ENCODE results near the gene TSPEAR.

The TSPEAR gene

GRCh38 chr21:44471996-44472395 is 239.4 kb downstream of the TSPEAR start:
- Mint-ChIP-seq H3K9me3 (no peaks in the 10 kb centered on the region), H3K4me3 (no peak overlapping the region), H3K4me1 (ENCODE audit: low read depth) (no peaks in the 10 kb centered on the region), H3K36me3 (ENCODE audit: low read depth) (no peaks in the 10 kb centered on the region), H3K27ac (no peak overlapping the region), H3K27me3 (ENCODE audit: low read depth) (peaks cover 3% of the 10 kb centered on the region)

- no peaks in the 10 kb centered on the region for H3K9me3 Mint-ChIP-seq
- H3K27me3 Mint-ChIP-seq (ENCODE audit: low read depth) = peaks cover 3% of the 10 kb centered on the region
- H3K4me1 Mint-ChIP-seq (ENCODE audit: low read depth) = no peaks in the 10 kb centered on the region
- H3K27ac Mint-ChIP-seq = no peak overlapping the region
- H3K4me3 Mint-ChIP-seq = no peak overlapping the region
- no peaks in the 10 kb centered on the region for H3K36me3 Mint-ChIP-seq (ENCODE audit: low read depth)
Measured at GRCh38 chr21:44471341-44471740, 240.0 kb downstream of the TSPEAR start.

- H3K27me3 Mint-ChIP-seq (ENCODE audit: low read depth) = peaks cover 3% of the 10 kb centered on the region
- no peaks in the 10 kb centered on the region for H3K4me1 Mint-ChIP-seq (ENCODE audit: low read depth)
- no peaks in the 10 kb centered on the region for H3K9me3 Mint-ChIP-seq
- H3K4me3 Mint-ChIP-seq = no peak overlapping the region
- H3K27ac Mint-ChIP-seq = no peak overlapping the region
- H3K36me3 Mint-ChIP-seq (ENCODE audit: low read depth) = no peaks in the 10 kb centered on the region
Measured at GRCh38 chr21:44467859-44468195, 243.5 kb downstream of the TSPEAR start.

GRCh38 chr21:44466996-44467858 is 244.1 kb downstream of the TSPEAR start:
- no peak overlapping the region for H3K4me3 Mint-ChIP-seq
- no peaks in the 10 kb centered on the region for H3K4me1 Mint-ChIP-seq (ENCODE audit: low read depth)
- H3K27me3 Mint-ChIP-seq (ENCODE audit: low read depth) = peaks cover 2% of the 10 kb centered on the region
- H3K36me3 Mint-ChIP-seq (ENCODE audit: low read depth) = no peaks in the 10 kb centered on the region
- no peak overlapping the region for H3K27ac Mint-ChIP-seq
- no peaks in the 10 kb centered on the region for H3K9me3 Mint-ChIP-seq

GRCh38 chr21:44466351-44466954 is 244.9 kb downstream of the TSPEAR start:
- Mint-ChIP-seq H3K9me3 (no peaks in the 10 kb centered on the region), H3K4me1 (ENCODE audit: low read depth) (no peaks in the 10 kb centered on the region), H3K27ac (no peak overlapping the region), H3K27me3 (ENCODE audit: low read depth) (no peaks in the 10 kb centered on the region), H3K36me3 (ENCODE audit: low read depth) (no peaks in the 10 kb centered on the region), H3K4me3 (no peak overlapping the region)

- Mint-ChIP-seq H3K36me3 (ENCODE audit: low read depth) (no peaks in the 10 kb centered on the region), H3K4me3 (no peak overlapping the region), H3K27ac (no peak overlapping the region), H3K27me3 (ENCODE audit: low read depth) (no peaks in the 10 kb centered on the region), H3K9me3 (no peaks in the 10 kb centered on the region), H3K4me1 (ENCODE audit: low read depth) (no peaks in the 10 kb centered on the region)
Measured at GRCh38 chr21:44464351-44464750, 247.0 kb downstream of the TSPEAR start.

- H3K27ac Mint-ChIP-seq = no peak overlapping the region
- no peaks in the 10 kb centered on the region for H3K4me1 Mint-ChIP-seq (ENCODE audit: low read depth)
- H3K4me3 Mint-ChIP-seq = no peak overlapping the region
- H3K36me3 Mint-ChIP-seq (ENCODE audit: low read depth) = no peaks in the 10 kb centered on the region
- H3K9me3 Mint-ChIP-seq = no peaks in the 10 kb centered on the region
- H3K27me3 Mint-ChIP-seq (ENCODE audit: low read depth) = no peaks in the 10 kb centered on the region
Measured at GRCh38 chr21:44463724-44464123, 247.6 kb downstream of the TSPEAR start.

GRCh38 chr21:44462834-44463200 is 248.6 kb downstream of the TSPEAR start:
- H3K4me1 Mint-ChIP-seq (ENCODE audit: low read depth) = no peaks in the 10 kb centered on the region

GRCh38 chr21:44462086-44462833 is 249.1 kb downstream of the TSPEAR start:
- Mint-ChIP-seq H3K27me3 (ENCODE audit: low read depth) (no peaks in the 10 kb centered on the region), H3K4me1 (ENCODE audit: low read depth) (no peaks in the 10 kb centered on the region), H3K27ac (no peak overlapping the region), H3K4me3 (no peak overlapping the region), H3K36me3 (ENCODE audit: low read depth) (no peaks in the 10 kb centered on the region), H3K9me3 (no peaks in the 10 kb centered on the region)

More at GRCh38 chr21:44462834-44463200, 248.6 kb downstream of the TSPEAR start:
- H3K9me3 Mint-ChIP-seq = no peaks in the 10 kb centered on the region
- H3K4me3 Mint-ChIP-seq = no peak overlapping the region
- no peaks in the 10 kb centered on the region for H3K36me3 Mint-ChIP-seq (ENCODE audit: low read depth)
- H3K27me3 Mint-ChIP-seq (ENCODE audit: low read depth) = no peaks in the 10 kb centered on the region
- no peak overlapping the region for H3K27ac Mint-ChIP-seq

GRCh38 chr21:44461464-44462001 is 249.8 kb downstream of the TSPEAR start:
- Mint-ChIP-seq H3K36me3 (ENCODE audit: low read depth) (no peaks in the 10 kb centered on the region), H3K9me3 (no peaks in the 10 kb centered on the region), H3K4me1 (ENCODE audit: low read depth) (no peaks in the 10 kb centered on the region), H3K27me3 (ENCODE audit: low read depth) (no peaks in the 10 kb centered on the region), H3K27ac (no peak overlapping the region), H3K4me3 (no peak overlapping the region)

- Mint-ChIP-seq H3K9me3 (no peaks in the 10 kb centered on the region), H3K4me3 (no peak overlapping the region), H3K27me3 (ENCODE audit: low read depth) (no peaks in the 10 kb centered on the region), H3K36me3 (ENCODE audit: low read depth) (no peaks in the 10 kb centered on the region), H3K4me1 (ENCODE audit: low read depth) (no peaks in the 10 kb centered on the region), H3K27ac (no peak overlapping the region)
Measured at GRCh38 chr21:44461005-44461404, 250.4 kb downstream of the TSPEAR start.

GRCh38 chr21:44460441-44460755 is 251.0 kb downstream of the TSPEAR start:
- no peaks in the 10 kb centered on the region for H3K36me3 Mint-ChIP-seq (ENCODE audit: low read depth)
- no peak overlapping the region for H3K4me3 Mint-ChIP-seq
- H3K9me3 Mint-ChIP-seq = no peaks in the 10 kb centered on the region
- no peaks in the 10 kb centered on the region for H3K4me1 Mint-ChIP-seq (ENCODE audit: low read depth)
- H3K27ac Mint-ChIP-seq = no peak overlapping the region
- H3K27me3 Mint-ChIP-seq (ENCODE audit: low read depth) = no peaks in the 10 kb centered on the region

GRCh38 chr21:44459712-44460440 is 251.5 kb downstream of the TSPEAR start:
- Mint-ChIP-seq H3K4me3 (no peak overlapping the region), H3K4me1 (ENCODE audit: low read depth) (no peaks in the 10 kb centered on the region), H3K27ac (no peak overlapping the region), H3K36me3 (ENCODE audit: low read depth) (no peaks in the 10 kb centered on the region), H3K27me3 (ENCODE audit: low read depth) (no peaks in the 10 kb centered on the region), H3K9me3 (no peaks in the 10 kb centered on the region)

- no peak overlapping the region for H3K4me3 Mint-ChIP-seq
- peaks cover 2% of the 10 kb centered on the region for H3K4me1 Mint-ChIP-seq (ENCODE audit: low read depth)
- H3K27me3 Mint-ChIP-seq (ENCODE audit: low read depth) = peaks cover 5% of the 10 kb centered on the region
- no peaks in the 10 kb centered on the region for H3K36me3 Mint-ChIP-seq (ENCODE audit: low read depth)
- H3K9me3 Mint-ChIP-seq = peaks cover 6% of the 10 kb centered on the region
- H3K27ac Mint-ChIP-seq = no peak overlapping the region
Measured at GRCh38 chr21:44458971-44459711, 252.2 kb downstream of the TSPEAR start.
